Bone marrow (tissue), 2 donors: ENCODE results near the gene MAFF.
"Not testable (repeated sequence)": the region's sequence is repeated elsewhere in the genome, so short reads cannot be mapped to it uniquely, and the experiment has no call there.

Source experiments
- DNase-seq, 2 donors: peaks; one replicate each; lab custom pipeline; 2025; lab: John Stamatoyannopoulos, UW

MAFF gene

DNA sequence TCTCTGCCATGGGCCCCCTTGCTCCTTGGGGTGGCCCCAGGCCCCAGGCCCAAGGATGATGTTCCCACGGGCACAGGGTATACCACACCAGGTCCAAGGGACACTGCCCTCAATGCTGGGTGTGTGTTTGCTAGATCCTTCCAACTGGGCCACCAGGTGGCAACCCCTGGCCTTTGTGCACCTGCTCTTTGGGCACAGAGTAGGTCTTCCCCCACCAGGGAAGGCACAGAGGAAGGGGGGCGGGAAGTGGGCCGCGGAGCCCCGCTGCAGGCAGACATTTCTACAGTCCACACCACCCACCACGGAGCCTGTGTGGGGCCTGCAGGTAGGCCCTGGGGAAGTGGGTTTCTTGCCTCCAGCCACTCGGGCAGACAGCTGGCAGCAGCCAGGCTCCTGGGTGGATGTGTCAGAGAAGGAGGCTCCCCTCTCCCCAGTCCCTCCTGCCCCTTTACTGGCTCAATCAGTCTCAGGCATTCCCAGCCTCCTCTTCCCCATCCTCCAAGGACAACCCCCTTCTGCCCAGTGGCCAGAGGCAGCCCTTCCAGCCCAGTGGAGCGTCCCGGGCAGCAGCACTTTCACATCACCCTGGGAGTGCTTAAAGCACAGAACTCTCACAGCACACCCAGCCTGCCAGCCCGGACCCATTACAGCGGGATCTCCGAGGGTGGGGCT lies 21.6 kb downstream of the MAFF start:
- no peak for DNase-seq

DNA sequence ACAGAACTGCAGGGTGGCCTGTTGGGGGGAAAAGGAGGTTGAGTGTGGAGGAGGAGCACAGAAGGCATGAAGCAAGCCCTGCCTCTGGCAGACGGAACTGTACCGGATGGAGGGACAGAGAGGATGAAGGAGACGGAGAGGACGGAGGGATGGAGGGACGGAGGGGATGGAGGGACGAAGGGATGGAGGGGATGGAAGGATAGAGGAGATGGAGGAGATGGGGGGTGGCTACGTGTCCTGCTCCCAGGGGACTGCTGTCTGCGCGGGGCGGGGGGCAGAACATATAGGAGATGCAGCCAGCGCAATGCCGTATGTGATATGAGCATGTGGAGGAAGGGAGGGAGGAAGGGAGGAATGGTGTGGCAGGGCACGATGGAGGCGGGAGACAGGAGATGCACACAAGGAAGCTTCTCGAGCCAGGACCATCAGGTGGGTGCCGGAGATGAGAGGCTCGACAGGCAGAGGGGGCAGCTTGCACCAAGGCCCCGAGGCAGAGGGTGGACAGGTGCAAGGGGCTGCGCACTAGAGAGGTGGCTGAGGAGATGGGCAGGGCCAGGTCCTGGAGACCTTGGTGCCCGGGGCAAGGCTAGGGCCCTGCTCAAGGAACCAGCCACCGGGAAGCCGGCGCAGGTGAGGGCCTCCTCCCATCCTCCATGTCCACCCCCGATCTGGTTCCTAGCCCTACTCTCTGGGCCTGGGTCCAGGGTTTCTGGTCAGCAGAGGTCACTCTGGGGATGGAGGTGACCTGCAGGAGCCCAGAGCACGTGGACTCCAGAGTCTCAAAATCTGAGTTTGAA lies 25.3 kb downstream of the MAFF start:
- no peak for DNase-seq

DNA sequence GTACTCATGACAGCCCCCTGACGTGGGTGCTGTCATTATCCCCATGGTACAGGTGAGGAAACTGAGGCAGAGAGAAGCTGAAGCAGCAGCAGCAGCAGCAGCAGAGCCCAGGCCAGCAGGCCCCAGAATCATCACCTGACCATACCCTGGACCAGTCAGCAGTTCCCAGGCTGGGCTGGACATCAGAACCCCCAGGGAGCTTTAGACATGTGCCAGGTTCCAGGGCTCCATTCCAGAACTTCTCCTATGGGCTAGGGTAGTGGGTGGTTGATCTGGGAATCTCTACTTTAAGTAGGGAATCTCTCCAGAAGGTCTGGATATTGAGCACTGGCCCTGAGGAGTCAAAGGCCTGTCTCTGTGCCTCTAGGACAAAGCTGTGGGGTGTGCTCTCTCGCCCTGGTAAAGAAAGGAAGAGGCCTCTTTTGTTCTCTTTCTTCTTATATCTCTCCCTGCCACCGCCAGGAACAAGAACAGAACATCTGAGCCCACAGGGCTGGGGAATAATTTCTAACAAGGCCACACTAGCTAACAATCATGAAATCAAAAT lies 26.6 kb downstream of the MAFF start:
- DNase-seq = no peak

DNA sequence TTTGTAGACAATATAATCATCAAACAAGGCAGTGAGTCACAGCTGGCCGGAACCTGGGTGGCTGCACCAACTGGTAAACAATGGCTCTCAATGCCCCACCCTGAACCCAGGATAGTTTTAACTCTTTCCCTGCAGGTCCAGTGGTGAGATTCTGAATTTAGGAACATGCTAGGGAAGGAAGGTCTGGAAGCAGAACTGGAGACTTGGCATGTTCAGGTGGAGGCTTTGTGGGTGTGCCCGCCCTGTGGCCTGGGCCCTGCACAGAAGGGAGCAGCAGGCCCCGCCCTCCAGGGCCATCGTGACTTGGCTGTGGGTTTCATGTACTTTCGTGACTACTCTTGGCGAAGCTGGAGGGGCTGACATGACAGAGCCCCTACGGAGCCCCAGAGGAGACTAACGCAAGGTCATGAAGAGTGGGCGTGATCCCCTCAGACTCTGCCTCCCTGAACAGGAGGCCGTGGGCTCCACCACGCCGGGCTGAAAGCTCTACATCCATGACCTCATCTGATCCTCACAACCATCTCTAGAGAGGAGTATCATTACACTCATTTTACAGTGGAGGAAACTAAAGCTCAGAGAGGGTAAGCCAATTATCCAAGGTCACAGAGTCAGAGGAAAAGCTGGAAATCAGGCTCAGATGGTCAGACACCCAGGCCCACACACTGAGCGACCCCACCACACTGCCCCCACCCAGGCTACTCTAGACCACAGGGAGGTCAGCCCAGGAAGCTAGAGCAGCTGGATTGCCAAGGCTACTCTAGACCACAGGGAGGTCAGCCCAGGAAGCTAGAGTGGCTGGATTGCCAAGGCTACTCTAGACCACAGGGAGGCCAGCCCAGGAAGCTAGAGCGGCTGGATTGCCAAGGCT lies 27.3 kb downstream of the MAFF start:
- no peak for DNase-seq

DNA sequence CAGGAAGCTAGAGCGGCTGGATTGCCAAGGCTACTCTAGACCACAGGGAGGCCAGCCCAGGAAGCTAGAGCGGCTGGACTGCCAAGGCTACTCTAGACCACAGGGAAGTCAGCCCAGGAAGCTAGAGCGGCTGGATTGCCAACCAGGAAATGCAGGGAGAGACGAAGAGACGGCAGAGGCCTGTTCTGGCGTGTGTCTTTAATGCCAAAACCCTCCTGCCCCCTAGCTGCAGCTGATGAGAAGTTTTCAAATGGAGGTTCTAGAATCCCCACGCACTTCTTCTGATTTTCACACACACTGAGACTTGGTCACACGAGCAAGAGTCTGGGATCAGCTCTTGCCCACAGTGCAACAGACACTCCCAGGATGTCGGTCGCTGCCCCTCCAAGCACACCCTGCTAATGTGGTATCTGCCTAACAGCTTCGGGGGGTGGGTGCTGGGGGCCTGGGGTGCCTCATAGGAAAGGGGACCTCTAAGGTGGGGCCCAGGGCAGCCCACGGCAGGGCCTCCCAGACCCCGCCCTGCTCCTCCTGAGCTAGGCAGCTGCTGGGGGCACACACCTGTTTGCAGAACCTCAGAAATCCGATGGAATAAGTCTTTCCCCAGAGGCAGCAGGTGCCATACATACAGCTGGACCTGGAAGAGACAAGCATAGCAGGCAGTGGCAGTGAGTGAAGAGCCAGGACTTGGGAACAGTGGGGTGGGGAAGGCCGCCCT lies 28.5 kb downstream of the MAFF start:
- DNase-seq = peak; percentile 11 to 44

DNA sequence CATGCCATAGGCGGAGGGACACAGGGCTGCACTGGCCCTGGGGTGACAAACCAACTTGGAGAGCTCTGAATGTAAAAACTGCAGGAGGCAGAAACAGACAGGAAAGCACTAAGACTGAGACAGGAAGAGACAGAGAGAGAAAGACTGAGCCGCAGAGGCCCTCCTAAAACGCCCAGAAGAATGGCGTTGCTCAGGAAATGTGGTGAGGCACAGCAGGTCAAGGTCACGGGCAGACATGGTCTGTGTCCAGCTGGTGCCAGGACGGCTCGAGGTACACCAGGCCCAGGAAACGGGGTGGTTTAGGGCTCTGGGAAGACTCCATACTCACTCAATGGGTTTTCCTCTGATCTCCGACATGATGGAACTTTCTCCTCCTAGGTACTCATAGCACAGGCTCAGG lies 29.1 kb downstream of the MAFF start:
- no peak for DNase-seq

DNA sequence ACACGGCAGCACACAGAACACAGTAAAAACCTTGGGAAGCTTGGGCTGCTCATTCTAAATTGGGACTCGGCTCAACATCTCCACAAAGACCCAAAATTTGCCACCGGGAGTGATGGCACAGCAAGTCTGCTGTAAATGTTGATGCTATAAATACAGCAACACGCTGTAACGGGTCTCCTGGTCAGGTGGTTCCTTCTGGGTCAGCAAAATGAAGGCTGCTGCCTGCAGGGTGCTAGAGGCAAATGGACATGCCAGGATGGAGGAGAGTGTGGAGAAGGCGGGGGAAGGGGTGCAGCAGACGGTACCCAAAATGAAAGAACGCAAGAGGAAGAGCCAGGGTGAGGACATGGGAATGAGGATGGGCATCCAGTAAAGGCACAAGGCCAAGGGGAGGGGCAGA lies 30.4 kb downstream of the MAFF start:
- DNase-seq = no peak

DNA sequence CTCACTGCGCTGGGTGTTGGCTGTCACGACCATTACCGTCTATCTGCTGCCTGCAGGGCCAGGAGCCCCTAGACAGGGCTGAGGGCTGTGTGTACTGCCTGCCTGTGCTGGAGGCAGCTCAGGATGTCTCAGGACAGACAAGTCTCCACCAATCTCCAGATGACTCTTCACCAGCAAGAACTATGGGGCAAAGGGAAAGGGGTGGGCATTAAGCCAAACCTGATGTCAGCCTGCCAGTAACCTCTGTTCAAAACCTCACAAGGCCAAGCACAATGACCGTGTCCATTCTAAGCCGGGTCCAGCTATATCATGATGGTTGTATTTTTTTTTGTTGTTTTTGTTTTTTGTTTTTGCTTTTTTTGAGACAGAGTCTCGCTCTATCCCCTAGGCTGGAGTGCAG lies 31.6 kb downstream of the MAFF start:
- DNase-seq = no peak

DNA sequence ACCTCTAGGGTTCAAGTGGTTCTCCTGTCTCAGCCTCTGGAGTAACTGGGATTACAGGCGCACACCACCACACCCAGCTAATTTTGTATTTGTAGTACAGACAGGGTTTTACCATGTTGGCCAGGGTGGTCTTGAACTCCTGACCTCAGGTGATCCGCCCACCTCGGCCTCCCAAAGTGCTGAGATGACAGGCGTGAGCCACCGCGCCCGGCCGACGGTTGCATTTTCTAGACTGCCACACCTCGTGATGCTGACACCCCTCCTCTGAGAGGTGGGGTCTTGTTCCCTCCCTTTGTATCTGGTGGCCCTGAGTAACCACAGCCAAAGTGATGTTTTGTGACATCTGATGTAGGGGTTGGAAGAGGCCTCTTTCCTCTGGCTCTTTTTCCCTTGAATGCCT lies 32.1 kb downstream of the MAFF start:
- DNase-seq = not testable (repeated sequence)

DNA sequence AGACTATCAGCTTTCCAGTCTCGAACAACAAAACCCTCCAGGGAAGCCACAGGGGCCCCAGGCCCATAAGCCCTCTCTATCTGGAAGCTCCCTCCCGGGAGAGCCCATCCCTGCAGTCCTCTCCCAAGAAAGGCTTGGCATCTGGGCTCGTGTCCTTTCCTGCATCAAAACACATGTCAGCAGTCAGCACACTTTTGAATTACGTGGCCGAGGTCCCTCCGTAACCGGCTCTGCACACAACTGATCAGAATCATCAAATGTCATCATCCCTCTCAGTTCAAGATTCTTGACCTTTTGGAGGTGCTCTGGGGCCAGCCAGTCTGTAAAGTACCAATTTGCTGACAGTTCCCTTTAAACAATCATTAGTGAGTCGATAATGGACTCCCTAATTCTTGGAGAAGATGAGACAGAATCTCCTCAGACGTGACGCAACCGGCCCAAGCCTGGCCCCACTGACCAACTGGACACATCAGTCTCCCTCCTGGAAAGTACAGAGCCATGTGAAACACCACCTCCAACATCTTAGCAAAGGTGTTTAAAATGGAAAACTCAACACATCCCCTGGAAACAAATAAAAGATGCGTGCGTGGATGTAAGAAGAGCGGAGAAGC lies 33.6 kb downstream of the MAFF start:
- DNase-seq = no peak

DNA sequence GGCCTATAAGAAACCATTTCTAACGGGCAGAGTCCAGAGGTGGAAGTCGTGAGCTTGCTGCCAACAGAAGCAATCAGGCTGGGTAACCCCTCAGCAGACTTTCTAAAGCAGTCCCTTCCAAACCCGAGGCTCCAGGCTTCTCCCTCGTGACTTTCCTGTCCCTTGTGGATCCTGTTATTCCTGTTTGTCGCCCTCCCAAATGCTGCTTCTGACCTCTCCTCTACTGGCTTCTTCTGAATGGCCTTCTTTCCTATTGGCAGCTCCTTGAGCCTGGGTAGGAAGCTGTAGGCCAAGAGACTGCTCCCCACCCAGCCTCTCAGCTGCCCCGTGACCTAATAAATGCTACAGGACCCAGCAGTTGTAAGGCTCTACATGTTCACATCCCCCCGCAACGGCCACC lies 35.0 kb downstream of the MAFF start:
- no peak for DNase-seq

DNA sequence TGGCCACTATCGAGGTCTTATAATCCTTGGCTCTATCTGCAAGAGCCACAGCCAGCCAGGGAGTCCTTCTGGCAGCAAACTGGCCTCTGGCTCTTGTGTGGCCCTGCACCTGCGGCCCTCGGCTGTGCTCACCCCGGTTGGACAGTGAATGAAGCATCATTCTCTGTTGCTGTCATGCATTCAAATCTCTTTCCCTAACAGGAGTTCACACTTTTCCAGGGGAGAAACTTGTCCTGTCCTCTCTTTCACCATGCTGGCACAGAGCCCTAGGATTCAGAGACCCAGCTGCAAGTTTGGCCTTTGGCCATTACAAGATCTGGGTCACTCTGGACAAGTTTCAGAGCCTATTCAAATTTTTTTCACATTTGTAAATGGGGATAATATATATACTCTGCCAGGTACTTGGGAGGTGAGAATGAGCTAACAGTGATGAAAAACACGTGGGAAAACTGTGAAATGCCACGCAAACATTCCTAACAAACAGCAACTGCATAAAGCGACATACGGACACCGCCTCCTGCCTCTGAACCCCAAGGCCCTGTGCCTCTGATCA lies 36.8 kb downstream of the MAFF start:
- no peak for DNase-seq

DNA sequence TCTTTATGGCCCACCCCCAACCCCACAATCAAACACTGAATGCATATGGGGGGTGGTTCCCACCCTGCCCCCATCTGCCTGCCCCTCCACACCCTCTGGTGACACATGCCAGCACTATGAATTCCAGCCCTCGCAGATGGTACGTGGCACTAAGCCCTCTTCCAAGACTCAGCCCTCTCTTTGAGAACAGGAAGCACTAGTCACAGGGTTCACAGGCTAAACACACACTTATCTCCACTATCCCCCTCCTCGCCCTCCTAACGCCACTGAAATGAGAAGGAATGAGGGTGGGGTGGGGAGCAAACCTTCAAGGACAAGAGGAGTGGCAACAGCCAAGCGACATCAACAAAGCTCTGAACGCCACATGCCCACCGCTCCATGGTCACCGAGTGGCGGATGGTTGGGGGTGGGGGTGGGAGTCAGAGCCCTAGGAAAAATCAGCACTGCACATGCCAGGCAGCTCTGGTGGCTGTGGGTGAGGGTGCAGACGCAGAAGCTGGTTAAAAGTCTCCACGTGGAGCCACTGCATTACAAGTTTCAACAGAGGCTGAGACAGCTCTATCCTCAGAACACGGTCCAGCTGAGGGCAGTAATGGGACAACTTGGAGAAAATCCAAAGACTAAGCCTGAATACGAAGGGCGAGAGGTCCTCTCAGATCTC lies 37.4 kb downstream of the MAFF start:
- DNase-seq = no peak

DNA sequence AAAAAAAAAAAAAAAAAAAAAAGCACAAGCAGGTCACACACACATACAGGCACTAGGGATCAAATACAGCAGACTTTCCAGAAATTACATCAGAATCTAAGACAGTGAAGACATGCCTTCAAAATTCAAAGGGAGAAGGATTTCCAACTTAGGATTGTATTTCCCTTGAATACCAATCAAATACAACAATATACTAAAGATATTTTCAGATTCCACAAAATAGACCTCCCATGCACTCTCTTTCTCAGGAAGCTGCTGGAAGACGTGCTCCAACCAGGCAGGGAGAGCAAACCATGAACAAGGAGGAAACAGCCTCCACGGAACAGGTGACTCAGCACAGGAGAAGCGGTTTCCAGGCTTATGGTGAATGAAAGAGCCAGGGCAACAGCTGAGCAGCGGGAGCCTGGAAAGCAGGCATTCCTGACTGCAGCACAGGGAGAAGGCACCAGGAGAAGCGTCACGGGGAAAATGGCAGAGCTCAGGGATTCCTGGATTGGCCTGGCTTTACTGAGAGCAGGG lies 39.0 kb downstream of the MAFF start:
- no peak for DNase-seq

DNA sequence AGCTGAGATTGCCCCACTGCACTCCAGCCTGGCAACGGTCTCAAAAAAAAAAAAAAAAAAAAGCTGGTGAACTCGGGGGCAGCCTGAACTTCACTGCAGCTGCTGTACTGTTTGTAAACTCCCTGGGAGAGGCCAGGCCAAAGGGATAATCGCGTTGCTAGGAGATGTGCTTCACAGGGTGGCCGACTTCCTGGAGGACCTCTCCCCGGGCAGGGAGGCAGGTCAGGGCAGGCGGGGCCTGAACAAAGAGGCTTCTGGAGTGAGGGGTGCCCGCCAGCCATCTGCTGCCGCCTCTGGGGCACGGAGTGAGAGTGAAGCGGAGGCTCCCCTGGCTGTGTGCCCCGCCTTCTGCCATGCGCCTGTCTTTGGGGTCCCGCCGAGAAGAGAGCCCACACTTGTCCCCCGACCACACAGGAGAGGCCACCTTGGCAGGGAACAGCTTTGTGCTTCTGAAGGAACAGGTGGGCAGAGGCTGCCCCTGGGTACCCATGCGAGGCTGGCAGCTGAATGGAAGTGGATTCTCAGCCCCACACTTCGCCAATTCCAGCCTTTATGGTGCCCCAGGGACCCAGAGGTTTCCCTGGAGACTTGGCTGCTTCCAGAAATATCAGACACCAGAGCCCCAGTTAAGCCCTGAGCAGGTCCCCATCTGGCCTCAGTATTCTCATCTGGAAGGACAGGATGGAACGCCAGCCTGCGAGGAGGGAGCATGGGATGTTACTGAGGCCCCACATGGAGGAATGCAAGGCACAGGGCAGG lies 41.4 kb downstream of the MAFF start:
- DNase-seq = no peak

DNA sequence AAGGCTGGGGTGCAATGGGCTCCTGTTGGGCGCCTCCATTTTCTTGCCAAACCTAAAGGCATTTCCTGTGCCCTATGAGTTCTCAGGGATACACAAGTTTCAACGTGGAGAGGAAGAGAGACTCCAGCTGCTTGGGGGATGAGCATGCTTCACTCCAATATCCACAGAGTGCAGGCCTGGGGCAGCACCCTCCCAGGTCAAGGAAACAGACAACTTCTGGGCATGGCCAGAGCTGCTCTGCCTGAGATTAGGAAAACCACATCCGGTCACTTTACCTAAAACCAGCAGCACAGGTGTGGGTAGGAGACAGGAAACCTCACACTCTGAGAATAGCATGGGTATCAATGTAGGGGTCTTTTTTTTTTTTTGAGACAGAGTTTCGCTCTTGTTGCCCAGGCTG lies 42.3 kb downstream of the MAFF start:
- DNase-seq = no peak

DNA sequence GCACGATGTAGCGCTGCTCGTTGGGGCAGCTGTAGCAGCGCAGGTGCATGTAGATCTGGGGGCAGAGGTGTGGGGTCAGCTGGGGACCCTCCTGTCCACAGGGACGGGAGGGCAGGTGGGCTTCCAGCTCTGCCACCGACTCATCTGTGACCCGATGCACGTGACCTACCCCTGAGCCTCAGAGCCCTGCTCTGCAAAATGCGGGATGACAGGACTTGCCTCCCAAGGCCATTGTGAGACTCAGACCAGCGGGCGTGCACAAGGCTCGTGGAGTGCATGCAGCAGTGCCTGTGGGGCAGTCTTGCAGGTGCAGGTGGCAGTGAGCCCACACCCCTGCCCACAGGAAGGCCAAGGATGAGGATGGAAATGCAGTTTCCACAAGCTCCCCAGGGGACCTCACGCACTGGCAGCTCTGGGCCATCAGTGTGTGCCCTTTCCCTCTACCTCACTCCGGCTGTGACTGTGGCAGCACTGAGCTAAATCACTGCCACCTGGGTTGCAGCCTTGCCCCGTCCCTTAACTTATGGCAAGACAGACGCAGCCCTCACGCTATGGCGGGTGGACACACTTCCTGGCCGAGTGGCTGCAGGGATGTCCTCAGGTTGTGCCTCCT lies 44.4 kb downstream of the MAFF start:
- no peak for DNase-seq

DNA sequence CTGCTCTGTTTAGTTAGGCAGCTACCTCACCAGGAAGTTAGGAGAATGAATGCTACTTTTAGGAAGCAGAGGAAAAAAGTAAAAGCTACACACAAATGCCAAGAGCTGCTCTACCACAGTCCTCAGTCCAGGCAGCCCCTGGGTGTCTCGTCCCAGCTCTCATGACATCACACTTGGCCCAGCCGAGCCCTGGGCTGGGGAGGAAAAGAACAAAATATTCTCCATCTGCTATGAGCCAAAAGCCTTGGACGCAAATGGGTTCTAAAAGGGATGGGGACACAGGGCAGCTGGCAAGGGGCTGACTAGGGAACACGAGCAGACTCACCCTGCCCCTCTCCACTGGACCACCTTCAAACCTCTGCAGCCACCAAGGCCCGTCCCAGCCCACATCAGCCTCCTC lies 44.9 kb downstream of the MAFF start:
- no peak for DNase-seq

DNA sequence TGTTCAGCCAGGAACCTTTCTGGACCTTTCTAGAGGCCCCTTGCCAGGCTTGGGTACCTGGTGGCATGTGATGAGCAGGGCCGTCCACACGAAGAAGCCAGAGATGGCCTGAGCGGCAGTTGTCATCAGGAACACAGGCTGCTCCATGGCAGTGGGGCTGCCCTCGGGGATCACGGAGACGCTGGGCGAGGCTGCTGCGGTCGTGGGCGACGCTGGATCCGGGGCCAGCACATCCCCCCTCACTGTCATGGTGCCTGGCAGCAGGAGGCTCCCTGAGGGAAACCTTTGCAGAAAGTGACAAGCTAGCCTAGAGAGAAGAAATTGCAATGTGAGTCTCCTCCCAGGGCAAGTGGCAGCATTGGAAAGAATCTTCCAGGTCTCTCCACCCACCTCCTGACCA lies 45.9 kb downstream of the MAFF start:
- DNase-seq = no peak
